ENCODE results near the gene CAPN1. TPM values are rescaled to one million over a fixed set of nuclear protein-coding genes. Genes with fewer than 3 reads are reported as not detected.

CAPN1 gene
- total and polyA plus RNA-seq, 2 of the 13 experiments (the other 11 are each of a cell fraction or from before 2014, with no cell fraction given): 57.3 to 82.6 TPM

GRCh38 chr11:65134952-65135632 is 46.6 kb upstream of the CAPN1 start (continued):
- TF ChIP-seq HNF1A (IDR thresholded peaks at IDR 0.05; ENCODE audit: low read depth): no peak
- no peak for TF ChIP-seq HNF1A (CRISPR knock-in tag; IDR thresholded peaks at IDR 0.05; ENCODE audit: borderline replicate concordance)
- TF ChIP-seq ZNF280B (CRISPR knock-in tag; IDR thresholded peaks at IDR 0.05; ENCODE audit: borderline replicate concordance): no peak; the same call in 1 of the 2 replicates
- TF ChIP-seq SMC3 (IDR thresholded peaks at IDR 0.05; ENCODE audit: low read length): no peak
- TF ChIP-seq KAT8 (CRISPR knock-in tag; IDR thresholded peaks at IDR 0.05): peak; percentile 17; the same call in 1 of the 2 replicates
- TF ChIP-seq CEBPZ (IDR thresholded peaks at IDR 0.05; ENCODE audit: low read length): no peak
- TF ChIP-seq SP2 (CRISPR knock-in tag; IDR thresholded peaks at IDR 0.05): peak; percentile 89
- TF ChIP-seq MAX (IDR thresholded peaks at IDR 0.05): peak; percentile 48; the same call in 1 of the 2 replicates
- peak; percentile 89 for TF ChIP-seq RFX3 (CRISPR knock-in tag; IDR thresholded peaks at IDR 0.05)
- peak; percentile 49 for TF ChIP-seq SP4 (CRISPR knock-in tag; IDR thresholded peaks at IDR 0.05)
- TF ChIP-seq RBM22 (optimal IDR thresholded peaks at IDR 0.05; ENCODE audit: low read length): peak; percentile 97
- peak; percentile 32; the same call in 1 of the 2 replicates for TF ChIP-seq MIXL1 (CRISPR knock-in tag; IDR thresholded peaks at IDR 0.05)
- peak; percentile 91 for TF ChIP-seq DRAP1 (CRISPR knock-in tag; IDR thresholded peaks at IDR 0.05)
- peak; percentile 68; the same call in 1 of the 2 replicates for TF ChIP-seq U2AF2 (IDR thresholded peaks at IDR 0.05; ENCODE audit: low read depth, low read length)
- peak; percentile 98 for TF ChIP-seq RFX1 (IDR thresholded peaks at IDR 0.05)
- peak; percentile 64; the same call in 1 of the 2 replicates for TF ChIP-seq ZNF431 (CRISPR knock-in tag; IDR thresholded peaks at IDR 0.05; ENCODE audit: borderline replicate concordance, low read depth)
- peak; percentile 63; the same call in 1 of the 2 replicates for TF ChIP-seq SMAD9 (CRISPR knock-in tag; IDR thresholded peaks at IDR 0.05)
- no peak; the same call in 1 of the 2 replicates for TF ChIP-seq ZC3H4 (CRISPR knock-in tag; IDR thresholded peaks at IDR 0.05; ENCODE audit: borderline replicate concordance)
- TF ChIP-seq ZNF274 (CRISPR knock-in tag; IDR thresholded peaks at IDR 0.05): no peak
- TF ChIP-seq ZNF230 (CRISPR knock-in tag; IDR thresholded peaks at IDR 0.05): no peak
- peak; percentile 82 to 93; a peak in 3 of 4 replicates for TF ChIP-seq POLR2A (IDR thresholded peaks at IDR 0.05; ENCODE audit: insufficient read depth in 1 of 2, low read depth in 2 of 2, low read length in 2 of 2)
- peak; percentile 60; the same call in 1 of the 2 replicates for TF ChIP-seq ZSCAN21 (CRISPR knock-in tag; IDR thresholded peaks at IDR 0.05; ENCODE audit: borderline replicate concordance)
